ENCODE data around the gene NLRP8.

GRCh38 chr19:56015756-56016155 is 68.1 kb downstream of the NLRP8 start:
- TF ChIP-seq POLR2AphosphoS5 (IDR thresholded peaks at IDR 0.05; ENCODE audit: low read depth, low read length) (no peak), PAX5 (IDR thresholded peaks at IDR 0.05; ENCODE audit: insufficient read depth, low read length, severe bottlenecking) (no peak), POLR2A (IDR thresholded peaks at IDR 0.05; ENCODE audit: low read depth, low read length) (no peak), TAF1 (IDR thresholded peaks at IDR 0.05; ENCODE audit: low read depth, low read length) (no peak), SPI1 (IDR thresholded peaks at IDR 0.05; ENCODE audit: low read depth, low read length) (no peak)

Data from GM12891 (cell line).